NCI-H1417 treated with DMSO at 0.1 percent for 48 hours (cell line): ENCODE data around the gene RBM43.
"Not testable (repeated sequence)": the region's sequence is repeated elsewhere in the genome, so short reads cannot be mapped to it uniquely, and the experiment has no call there.

Source experiments
- DNase-seq: peaks from one replicate; lab custom pipeline; 2025; lab: John Stamatoyannopoulos, UW

Gene RBM43

DNA sequence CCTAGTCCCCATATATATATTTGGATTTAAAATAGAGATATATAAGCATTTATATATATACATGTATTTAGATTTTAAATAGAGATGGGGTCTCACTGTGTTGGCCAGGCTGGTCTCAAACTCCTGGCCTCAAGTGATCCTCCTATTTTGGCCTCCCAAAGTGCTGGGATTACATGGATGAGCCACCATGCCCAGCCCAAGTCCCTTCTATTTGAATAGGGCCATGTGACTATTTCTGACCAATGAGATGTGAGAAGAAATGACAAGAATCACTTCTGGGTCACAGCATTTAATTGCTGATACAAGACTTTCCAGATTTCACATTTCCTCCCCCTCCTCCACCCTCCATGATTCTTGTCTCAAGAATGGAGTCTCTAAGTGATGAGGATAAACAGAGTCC lies 6.4 kb upstream of the RBM43 start:
- DNase-seq = no peak

DNA sequence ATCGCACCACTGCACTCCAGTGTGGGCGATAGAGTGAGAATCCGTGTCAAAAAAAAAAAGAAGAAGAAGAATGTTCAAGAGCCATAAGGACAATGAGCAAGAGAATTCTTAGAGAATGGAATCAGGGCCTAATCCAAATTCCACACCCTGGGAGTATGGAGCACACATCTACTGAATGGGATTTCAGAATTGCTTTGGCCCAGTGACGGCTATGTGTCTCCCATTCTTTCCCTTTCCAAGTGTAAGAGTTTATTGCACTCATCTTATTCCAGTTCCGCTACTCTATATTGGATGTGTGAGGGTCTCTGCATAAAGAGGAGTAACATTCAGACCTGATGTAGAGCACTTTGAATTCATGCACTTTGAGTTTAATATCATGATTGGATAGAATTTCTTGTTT lies 5.9 kb upstream of the RBM43 start:
- DNase-seq = no peak

DNA sequence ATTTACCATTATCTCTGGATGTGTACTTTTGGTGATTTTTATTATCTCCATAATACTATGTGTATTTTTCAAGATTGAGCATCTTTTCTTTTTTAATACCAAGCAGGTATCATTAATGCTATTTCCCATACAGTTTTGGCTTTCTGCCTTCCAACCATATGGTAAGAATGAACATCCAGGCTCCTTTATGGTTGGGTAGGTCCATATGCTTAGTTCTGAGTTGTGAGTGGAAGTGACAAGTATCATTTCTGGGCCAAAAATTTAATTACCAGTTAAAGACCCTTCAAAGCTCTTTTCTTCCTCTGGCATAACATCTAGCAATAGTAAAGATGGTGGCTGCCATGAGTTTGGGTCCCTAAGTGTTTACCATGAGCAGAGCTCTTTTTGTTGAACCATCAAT lies 4.3 kb upstream of the RBM43 start:
- DNase-seq = no peak

DNA sequence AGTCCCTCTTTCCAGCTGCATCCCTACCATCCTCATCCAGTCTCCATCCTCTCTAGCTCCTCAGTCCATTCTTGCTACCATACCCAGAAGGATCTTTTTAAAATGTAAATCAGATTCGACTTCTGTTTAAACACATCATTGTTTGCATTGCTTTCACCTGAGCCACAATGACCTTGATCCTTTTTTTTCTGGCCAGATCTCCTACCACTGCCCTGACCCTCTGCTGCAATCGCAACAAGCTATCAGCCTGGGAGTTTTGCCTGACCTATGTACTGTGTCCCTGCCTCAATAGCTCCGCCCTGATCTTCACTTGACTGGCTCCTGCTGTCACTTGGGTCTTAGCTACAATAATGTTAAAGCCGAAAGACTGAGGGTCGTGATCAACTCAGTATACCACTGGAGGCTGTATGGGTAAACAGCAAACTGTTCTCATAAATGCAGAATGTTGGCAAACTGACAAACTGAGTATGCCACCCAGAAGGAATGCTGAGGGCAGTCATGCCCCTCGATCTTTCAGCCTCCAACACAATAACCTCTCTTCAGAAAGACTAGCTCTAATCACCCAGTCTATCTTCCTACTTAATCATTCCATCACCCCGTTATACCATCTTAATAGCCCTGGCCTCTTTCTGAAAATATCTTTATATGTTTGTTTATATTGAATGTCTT lies 2.6 kb upstream of the RBM43 start:
- DNase-seq = no peak

DNA sequence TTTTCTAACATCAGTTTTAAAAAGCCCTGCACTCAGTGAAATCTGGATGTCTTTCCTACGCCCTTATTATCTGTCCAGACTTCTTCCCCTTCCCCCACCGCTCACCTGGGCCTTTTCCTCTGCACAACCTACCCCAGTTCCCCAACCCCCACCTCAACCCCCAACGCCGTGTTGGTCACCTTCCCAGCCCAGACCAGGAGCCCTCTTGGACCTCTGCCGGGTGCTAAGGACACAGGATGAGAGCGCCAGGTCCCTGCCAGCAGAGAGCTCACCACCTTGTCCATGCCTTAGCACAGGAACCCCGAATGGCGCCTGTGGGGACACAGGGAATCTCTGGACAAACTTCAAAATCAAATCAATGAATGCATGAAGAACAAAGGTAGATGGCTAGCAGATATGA lies 966 bp upstream of the RBM43 start:
- DNase-seq = no peak

DNA sequence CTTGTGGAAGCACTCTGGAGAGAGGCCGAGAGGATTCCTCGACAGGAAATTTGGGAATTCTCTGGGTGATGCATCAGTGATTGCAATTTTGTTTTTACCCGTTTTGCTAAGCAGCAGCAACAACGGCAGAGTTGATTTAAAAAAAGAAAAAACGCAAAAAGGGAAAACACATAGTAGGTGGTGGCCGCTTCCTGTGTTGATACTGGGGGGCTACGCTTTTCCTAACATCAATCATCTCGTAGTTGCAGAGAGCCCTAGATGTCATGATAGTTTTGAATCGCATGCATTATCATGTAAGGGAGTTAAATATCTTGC lies 271 bp upstream of the RBM43 start:
- no peak for DNase-seq

DNA sequence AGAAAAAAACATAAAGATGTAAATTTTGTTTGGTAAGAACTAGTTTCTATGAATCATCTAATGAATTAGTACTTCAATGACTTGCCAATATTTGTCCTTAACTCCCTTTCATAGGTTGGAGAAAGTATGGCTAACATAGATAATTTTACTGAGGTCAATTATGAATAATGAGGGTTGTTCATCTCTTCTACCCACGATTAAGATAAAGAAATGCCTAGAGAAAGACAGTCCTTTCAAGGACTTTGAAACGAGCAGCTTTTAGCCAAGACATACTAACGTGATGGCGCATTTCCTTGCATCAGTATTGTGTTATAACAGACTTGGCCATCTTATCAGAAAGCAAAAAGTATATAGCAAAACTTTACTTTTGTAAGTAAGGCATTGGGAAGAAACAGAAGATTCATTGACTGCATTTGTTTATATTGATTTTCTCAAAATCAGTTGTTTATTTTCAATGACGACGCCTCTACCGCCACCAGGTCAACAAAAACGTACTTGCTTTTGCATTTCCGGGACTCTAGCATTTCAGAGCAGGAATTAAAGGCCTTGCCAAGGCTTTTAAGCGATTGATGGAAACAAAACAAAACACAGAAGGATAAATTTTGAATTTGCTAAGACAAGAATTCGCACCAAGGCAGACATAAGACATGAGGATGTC lies 961 bp downstream of the RBM43 start:
- DNase-seq = no peak

DNA sequence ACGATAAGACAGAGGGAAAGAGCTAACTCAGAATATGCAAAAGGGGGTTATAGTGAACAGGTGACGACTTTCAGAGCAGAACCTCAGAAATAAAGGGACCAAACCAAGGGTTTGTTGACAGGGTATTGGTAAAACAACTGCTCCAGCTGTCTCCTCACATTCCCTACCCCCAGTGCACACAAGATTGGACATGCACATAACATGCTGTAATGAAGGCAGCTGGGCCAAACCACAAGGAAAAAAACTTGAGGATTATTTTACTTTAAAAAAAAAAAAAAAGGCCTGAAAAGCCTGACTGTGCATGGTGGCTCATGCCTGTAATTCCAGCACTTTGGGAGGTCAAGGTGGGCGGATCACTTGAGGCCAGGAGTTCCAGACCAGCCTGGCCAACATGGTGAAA lies 3.5 kb downstream of the RBM43 start:
- DNase-seq = no peak

DNA sequence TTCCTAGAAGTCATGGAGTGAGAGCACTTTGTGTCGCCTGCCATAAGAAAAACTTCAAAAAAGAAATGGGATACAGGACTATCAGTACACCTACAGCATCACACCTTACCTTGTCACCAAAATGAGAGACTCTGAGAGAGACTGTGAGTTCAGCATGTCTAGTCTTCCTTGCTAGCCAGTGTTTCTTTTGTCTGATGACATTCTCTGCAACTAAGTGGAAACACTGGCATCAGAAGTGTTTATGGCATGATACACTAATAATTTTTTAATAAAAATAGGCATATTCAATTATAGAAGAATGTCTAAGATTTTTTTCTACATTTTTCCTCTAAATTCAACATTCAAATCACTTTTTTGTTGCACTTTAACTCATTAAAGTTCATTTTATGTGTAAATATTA lies 9.0 kb downstream of the RBM43 start:
- DNase-seq = no peak

DNA sequence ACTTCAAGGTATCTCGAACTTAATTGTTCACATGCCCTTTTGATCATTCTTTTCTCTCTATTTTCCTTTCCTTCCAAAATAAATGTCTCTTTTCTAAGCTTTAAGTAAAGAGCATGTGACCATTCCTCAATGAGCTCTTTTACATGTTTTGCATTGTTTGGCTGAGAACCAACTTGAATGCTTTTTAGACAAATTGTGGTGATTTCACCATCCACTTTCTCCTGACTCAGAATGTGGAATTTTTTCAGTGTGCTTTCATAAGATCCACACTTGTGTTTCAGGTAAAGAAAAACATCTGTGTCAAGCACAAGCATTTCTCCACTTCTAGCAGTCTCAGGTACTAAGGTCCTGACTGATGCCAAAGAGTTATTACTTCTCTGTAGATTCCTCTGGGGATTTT lies 10.7 kb downstream of the RBM43 start:
- DNase-seq = no peak

DNA sequence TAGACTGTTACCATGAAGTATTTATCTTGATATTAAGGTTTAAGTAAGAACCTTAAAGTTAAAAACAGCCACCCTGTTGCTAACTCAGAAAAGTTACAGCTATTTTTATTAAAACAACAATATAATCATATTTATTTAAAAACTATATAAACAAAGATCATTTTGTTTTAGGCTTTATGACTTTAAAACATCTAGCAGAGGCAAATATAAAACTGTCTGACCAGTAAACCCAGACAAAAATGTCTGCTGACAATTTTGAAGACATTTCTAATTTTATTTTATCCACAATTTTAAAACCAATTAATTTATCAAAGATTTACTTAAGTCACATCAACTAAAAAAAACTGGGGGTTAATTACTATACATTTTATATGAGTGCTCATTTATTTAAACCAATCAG lies 14.2 kb downstream of the RBM43 start:
- no peak for DNase-seq

GRCh38 chr2:151246152-151246551 lies 15.5 kb downstream of the RBM43 start:
- no peak for DNase-seq

DNA sequence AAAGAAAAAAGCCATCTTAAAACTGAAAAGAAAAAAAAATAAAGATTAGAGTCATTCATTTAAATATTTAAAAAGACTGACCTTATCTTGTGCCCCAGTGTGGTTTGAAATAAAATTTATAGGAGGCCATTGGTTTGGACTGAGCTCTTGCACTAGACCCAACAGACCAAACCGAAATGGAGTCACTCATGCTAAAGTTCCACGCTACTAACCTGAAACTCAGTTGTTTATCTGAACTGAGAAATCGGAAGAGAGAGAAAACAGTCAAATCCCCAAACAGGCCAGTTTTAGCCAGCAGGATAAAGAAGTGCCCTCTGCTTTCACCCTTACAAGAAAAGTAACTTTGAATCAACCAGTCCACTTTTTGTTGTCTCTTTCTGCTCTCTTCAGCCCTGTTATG lies 18.2 kb downstream of the RBM43 start:
- DNase-seq = no peak

DNA sequence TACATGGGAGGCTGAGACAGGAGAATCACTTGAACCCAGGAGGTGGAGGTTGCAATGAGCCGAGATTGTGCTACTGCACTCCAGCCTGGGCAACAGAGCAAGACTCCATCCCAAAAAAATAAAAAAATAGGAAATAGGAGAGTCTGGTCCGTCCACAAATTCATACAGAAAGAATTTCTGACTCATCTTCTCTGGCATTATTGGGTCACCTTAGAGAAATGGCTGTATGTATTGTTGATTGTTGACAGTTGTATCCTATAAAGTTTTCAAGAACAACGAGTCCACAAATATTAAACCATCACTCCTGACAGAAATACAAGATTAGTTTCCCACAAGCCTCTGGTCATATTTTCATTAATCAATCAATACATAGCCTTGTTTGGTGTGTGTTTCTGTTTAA lies 20.4 kb downstream of the RBM43 start:
- DNase-seq = no peak

DNA sequence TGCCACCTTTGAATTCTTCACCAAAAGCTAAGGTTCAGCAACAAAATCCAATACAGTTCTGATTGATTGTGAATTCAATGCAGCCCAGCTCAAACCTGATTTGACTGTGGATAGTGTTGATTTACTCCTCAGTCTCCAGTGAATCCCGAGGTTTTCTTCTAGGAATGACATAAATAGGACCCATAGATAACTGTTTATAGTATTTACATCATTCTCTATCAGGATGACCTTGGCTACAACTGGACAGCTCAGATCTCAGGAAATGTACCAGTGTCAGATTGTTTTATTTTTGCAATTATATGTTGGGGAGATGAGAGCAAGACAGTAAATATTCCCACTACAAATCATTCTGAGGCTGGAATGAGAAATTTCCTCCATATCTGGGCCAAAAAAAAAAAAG lies 21.2 kb downstream of the RBM43 start:
- DNase-seq = no peak

DNA sequence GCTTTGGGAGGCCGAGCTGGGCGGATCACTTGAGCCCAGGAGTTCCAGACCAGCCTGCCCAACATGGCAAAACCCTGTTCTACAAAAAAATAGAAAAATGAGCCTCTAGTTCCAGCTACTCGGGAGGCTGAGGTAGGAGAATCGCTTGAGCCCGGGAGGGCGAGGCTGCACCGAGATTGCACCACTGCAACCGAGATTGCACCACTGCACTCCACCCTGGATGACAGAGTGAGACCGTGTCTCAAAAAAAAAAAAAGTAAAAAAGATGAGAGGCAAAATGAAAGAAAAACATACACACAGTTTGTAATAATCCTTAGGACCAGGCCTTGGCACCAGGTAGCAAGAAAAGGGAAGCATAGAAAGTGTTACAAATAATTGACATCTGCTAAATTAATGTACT lies 22.0 kb downstream of the RBM43 start:
- DNase-seq = no peak

DNA sequence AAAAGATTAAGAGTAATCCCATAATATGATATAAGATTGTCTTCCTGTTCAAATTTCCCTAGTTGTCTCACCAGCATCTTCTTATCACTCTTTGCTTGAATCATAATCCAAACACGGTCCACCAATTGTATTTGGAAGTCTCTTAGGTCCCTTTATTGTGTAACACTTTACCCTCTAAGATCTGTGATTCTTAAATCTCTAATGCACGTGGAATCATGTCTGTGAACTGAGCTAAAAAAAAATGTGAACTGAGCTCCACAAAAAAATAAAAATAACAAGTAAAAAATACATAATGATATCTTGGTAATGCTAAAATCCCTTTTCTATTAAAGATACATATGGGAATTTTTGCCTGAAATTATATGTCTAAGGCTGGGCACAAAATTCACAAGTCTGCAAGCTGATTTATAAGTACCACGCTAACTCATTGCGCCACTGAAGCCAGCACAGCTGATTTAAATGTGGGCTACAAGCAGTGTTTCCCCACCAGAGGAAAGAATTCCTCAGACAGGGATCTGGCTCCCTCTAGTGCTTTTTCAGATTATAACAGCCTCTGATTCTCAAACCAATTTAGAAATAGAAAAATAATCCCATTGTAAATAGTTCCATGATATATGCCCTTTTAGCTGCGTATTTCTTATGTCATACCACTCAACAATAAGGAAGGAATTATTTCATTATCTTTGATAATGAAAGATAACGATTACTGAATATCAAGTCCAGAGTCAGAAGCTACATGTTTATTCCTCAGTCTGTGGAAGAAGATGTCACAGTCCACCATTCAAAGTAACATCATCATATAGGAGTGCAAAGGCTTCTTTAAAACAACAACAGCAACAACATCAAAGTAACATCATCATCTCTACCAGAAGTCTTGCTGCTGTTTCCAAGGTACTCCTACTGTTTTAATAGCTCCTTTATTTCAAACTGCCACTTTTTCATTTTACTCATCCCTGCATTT lies 22.9 kb downstream of the RBM43 start:
- DNase-seq = no peak

DNA sequence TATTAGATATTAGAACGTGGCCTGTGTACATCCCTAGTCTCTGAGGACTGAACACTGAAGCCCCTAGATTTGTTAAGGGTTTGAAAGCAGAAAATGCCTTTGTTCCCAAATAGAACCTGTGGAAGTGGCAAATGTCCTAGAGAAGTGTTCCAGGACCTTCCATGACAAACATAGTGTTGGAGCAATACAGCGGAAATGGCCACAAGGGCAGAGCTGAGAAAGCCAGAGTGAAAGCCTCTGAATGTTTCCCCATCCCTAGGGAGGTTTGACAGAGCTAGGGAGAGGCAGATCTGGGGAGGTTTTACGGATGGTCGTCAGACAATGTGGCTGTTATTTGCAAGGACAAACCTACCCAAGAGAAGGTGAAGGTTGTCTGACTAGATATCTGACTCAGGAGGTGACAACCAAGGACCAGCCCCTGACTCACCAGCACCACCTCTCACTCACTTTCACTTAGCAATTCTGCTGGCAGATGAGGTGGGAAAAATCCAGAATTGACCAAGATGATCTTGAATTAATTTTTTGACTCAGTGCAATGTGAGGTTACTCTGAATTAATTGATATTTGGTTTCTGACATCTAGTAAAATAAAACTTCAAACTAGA lies 24.1 kb downstream of the RBM43 start:
- no peak for DNase-seq

- DNase-seq = not testable (repeated sequence)
Observed at GRCh38 chr2:151233760-151234159, 27.9 kb downstream of the RBM43 start.

DNA sequence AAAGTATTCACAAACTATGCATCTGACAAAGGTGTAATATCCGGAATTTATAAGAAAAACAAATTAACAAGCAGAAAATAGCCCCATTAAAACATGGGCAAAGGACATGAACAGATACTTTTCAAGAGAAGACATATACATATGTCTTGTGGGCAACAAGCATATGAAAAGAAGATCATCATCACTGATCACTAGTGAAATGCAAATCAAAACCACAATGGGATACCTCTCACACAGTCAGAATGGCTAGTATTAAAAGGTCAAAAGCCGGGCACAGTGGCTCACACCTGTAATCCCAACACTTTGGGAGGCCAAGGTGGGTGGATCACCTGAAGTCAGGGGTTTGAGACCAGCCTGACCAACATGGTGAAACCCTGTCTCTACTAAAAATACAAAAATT lies 28.4 kb downstream of the RBM43 start:
- not testable (repeated sequence) for DNase-seq

DNA sequence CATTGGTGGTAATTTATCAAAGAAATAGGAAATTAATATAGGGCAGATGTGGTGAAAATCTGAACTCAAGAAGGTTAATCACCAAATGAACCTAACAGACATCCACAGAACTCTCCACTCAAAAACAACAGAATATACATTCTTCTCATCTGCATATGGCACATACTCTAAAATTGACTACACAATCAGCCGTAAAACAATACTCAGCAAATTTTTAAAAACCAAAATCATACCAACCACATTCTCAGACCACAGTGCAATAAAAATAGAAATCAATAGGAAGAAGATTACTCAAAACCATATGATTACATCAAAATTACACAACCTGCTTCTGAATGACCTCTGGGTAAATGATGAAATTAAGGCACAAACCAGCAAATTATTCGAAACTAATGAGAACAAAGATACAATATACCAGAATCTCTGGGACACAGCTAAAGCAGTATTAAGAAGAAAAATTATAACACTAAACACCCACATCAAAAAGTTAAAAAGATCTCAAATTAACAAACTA lies 31.0 kb downstream of the RBM43 start:
- no peak for DNase-seq

- DNase-seq = no peak
Observed at GRCh38 chr2:151228847-151229512, 32.7 kb downstream of the RBM43 start.
